SIG-M5 treated with dmso at 0.1 percent for 504 hours (cell line): ENCODE data around the gene CDC37.
"Not testable (repeated sequence)": the region's sequence is repeated elsewhere in the genome, so short reads cannot be mapped to it uniquely, and the experiment has no call there.

Experiments
- DNase-seq: peaks from one replicate; lab custom pipeline; 2025; ENCODE audit not compliant: unreplicated experiment; lab: John Stamatoyannopoulos, UW

The CDC37 gene

DNA sequence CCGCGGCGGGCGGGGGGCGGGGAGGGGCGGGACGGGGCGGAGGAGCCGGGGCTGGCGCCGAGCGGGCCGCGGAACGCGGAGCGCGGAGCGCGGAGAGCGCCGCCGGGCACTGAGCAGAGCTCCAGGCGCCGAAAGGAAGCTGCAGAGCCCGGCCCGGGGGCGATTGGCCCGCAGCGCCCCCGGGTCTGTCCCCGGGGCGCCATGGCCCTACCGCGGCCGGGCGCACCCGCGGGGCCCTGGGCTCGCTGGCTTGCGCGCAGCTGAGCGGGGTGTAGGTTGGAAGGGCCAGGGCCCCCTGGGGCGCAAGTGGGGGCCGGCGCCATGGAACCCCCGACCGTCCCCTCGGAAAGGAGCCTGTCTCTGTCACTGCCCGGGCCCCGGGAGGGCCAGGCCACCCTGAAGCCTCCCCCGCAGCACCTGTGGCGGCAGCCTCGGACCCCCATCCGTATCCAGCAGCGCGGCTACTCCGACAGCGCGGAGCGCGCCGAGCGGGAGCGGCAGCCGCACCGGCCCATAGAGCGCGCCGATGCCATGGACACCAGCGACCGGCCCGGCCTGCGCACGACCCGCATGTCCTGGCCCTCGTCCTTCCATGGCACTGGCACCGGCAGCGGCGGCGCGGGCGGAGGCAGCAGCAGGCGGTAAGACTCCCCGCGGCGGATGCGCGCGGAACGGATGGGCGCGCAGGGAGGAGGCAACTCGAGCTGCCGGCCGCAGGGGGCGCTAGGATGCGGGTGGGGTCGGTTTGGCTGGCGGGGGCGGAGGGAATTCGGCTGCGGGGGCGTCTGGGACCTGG lies 17.3 kb upstream of the CDC37 start, which contains the start of gene PDE4A:
Gene PDE4A (plus strand): TSS at position 95 of the 796 bp plus-strand sequence. CDS start 227 bp downstream, at position 322.
- DNase-seq, result no peak

GRCh38 chr19:10419646-10420443 lies 16.5 kb upstream of the CDC37 start:
- DNase-seq, result peak; percentile 57

DNA sequence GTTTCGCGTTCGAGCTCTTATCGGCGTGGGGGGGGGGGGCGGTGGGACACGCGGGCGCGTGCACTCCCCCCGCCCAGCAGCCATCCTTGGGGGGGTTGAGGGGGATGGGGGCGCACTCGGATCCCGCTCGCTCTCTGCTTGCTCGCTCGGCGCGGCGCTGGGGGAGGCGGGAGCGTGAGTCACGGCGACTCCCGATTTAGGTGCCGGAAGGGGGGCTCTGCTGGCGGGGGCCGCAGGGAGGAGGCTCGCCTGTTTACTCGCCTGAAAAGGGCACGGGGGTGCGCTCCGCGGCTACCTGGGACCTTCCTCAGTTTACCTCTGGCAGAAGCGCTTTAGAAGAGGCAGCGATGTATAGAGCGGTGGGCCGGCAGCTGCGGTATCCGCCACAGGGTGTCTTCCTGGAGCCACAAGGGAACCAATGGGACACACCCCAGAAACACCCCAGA lies 15.9 kb upstream of the CDC37 start:
- DNase-seq, result no peak

GRCh38 chr19:10418485-10419199 lies 15.3 kb upstream of the CDC37 start:
- no peak for DNase-seq

GRCh38 chr19:10418235-10418484 lies 14.8 kb upstream of the CDC37 start:
- no peak for DNase-seq

DNA sequence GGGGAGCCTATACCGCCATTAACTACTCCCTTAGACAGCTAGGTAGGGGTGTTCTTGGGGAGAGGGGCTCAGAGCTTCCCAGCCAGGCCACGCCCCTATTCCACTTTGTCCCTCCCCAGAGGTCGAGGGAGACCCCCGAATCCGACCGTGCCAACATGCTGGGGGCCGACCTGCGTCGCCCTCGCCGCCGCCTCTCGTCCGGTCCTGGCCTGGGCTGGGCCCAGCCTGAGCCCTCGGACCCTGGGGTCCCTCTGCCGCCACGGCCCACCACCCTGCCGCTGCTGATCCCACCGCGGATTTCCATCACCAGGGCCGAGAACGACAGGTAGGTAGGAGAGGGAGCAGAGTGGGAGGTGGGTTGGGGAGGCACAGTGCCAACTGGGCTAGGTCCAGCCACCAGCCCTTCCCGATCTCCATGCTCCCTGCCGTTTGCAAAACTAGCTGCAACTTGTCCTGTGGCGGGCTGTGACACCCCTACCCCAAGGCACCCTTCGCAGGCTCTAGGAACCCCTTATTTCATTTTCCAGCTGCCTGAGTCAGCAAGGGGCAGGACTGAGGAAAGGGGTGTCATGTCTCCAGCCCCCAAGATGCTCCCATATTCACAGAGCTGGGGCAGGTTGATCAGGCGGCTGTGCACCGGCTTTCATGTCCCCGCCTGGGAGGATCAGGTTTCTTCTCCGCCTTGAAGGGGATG lies 14.3 kb upstream of the CDC37 start:
- DNase-seq, result no peak

- DNase-seq, result peak; percentile 93
These were observed 13.3 kb upstream of the CDC37 start for GRCh38 chr19:10416380-10417257.

DNA sequence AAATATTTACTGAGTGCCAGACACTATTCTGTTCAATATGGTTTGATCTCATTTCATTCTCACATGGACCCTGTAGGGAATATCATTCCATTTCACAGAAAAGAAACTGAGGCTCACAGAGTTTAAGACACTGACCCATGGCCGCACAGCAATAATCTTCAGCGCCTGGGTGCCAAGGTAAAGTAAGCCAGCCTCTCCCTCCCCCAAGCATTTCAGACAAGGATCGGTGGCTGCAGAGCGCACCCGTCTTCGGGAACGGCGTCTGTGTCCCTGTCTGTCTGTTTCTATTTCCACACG lies 12.7 kb upstream of the CDC37 start:
- DNase-seq, result peak; percentile 52

DNA sequence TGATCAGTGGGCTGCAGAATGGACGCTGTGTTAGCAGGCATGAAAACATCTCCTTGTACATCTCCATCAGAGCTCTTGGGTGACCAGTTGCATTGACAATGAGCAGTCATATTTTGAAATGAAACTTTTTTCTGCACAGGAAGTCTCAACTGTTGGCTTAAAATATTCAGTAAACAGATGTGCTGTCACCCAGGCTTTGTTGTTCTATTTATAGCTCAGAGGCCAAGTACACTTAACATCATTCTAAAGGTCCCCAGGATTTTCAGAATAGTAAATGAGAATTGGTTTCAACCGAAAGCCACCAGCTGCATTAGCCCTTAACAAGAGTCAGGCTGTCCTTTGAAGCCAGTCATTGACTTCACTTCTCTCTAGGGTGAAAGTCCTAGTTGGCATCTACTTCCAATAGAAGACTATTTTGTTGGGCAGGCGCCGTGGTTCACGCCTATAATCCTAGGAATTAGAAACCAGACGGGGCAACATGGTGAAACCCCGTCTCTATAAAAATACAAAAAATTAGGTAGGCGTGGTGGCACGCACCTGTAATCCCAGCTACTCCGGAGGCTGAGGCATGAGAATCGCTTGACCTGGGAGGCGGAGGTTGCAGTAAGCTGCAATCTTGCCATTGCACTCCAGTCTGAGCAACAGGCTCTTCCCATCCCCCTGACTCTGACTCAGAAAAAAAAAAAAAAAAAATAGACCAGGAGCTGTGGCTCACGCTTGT lies 9.1 kb upstream of the CDC37 start:
- DNase-seq, result no peak

- DNase-seq, result not testable (repeated sequence)
These were observed 7.9 kb upstream of the CDC37 start for GRCh38 chr19:10411224-10411623.

DNA sequence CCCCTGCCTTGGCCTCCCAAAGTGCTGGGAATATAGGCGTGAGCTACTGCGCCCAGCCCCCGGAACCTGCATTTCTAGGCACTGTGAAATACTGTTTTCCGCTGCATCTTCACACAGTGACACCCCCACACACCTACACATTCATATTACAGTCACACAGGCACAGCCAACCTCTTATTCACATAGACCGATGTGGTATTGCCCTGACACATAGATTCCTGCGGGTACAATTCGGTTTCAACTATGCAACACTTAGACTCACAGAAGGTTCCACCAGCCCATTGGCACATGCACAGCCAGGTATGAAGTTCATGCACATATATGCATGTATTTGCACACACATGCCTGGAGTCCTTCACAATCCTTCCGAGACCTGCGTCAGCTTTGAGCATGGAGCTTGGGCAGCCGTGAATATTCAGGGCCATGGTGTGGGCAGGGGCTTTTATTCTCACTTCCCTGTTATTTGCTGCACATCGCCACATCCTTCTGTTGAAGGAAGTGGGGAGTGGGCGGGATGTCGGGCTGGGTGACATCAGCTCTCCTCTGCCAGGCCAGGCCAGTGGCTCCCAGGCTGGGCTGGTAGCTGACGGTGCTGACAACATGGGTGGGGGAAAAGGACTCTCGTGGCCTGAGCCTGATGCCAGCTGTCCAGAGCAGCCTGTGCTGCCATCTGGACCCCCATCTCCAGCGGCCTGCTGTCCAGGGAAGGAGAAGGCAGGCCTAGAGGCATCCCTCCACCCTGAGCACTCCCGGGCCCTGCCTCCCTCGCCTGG lies 5.4 kb upstream of the CDC37 start:
- DNase-seq, result peak; percentile 69

DNA sequence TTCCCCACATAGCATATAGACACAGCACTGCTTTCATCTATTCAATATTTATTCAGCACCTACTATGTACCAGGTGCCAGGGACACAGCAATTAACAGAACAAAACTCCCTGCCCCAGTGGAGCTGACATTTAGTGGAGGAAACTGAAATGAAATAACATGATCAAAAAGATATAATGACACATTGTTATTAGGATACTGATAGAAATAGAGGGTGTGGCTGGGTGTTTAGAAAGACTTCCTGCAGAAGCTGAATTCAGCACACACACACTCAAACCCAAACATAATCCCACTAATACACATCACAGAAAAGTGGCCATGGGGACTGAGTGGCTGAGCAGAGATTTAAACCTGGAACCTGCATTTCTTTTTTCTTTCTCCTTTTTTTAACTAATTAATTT lies 3.8 kb upstream of the CDC37 start:
- DNase-seq, result no peak

DNA sequence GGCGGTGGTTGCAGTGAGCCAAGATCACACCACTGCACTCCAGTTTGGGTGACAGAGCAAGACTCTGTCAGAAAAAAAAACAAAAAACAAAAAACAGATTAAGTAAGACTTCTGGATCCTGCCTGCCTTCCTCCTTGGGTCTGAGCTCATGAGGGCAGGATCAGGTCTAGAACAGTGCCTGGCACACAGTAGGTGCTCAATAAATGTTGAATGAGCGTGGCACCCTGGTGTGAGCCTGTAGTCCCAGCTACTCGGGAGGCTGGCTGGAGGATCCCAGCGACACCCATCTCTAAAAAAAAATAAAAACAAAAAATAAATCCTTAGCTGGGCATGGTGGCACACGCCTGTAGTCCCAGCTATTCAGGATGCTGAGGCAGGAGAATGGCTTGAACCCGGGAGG lies 2.8 kb upstream of the CDC37 start:
- no peak for DNase-seq

- DNase-seq, result no peak
These were observed 1.8 kb upstream of the CDC37 start for GRCh38 chr19:10404888-10405820.

- no peak for DNase-seq
These were observed 802 bp downstream of the CDC37 start for GRCh38 chr19:10402441-10403038.

DNA sequence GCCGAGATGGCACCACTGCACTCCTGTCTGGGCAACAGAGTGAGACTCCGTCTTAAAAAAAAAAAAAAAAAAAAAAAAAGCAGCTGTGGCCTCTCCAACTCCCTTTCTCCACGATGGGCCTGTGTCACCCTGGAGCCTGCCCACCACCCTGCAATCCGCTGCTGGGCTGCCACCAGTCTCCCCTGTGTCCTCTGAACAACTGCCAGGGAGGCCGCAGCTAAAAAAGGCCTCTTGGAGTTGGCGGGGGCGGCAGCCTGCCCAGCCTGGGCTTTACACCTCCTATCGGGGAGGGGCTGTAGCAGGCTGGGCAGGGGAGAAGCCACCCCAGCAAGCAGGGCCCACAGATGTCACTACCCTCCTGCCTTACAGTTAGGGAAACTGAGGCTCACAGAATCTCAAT lies 3.5 kb downstream of the CDC37 start:
- no peak for DNase-seq

DNA sequence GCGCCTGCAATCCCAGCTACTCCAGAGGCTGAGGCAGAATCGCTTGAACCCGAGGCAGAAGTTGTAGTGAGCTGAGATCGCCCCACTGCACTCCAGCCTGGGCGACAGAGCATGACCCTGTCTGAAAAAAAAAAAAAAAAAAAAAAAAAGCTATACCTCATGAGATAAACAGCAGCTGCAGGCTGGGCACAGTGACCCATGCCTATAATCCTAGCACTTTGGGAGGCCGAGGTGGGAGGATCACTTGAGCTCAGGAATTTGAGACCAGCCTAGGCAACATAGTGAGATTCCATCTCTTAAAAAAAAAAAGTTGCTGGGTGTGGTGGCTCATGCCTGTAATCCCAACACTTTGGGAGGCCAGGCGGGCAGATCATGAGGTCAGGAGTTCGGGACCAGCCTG lies 4.0 kb downstream of the CDC37 start:
- not testable (repeated sequence) for DNase-seq

DNA sequence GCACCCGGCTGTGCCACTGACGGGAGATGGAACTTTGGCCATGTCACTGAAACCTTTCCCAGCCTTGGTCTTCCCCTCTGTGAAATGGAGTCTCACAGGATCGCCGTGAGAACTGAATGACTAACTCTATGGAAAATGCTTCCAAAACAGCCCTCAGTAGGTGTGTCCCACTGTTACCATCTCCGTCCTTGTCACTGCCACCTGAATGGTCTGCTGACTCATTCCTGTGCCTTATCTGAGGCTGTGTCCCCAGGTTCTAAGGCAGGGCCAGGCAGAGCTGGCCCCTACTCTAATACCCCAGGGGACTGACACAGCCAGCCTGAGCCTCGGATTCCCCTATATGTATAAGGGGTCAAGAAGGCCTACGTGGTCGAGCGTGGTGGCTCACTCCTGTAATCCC lies 4.5 kb downstream of the CDC37 start:
- DNase-seq, result no peak
